NCI-H2227 (cell line): ENCODE results near the gene NSL1.
"Not testable (repeated sequence)": the region's sequence is repeated elsewhere in the genome, so short reads cannot be mapped to it uniquely, and the experiment has no call there.

Experiments used
- DNase-seq: peaks from one replicate; lab custom pipeline; 2025; ENCODE audit not compliant: unreplicated experiment; lab: John Stamatoyannopoulos, UW

Gene NSL1

DNA sequence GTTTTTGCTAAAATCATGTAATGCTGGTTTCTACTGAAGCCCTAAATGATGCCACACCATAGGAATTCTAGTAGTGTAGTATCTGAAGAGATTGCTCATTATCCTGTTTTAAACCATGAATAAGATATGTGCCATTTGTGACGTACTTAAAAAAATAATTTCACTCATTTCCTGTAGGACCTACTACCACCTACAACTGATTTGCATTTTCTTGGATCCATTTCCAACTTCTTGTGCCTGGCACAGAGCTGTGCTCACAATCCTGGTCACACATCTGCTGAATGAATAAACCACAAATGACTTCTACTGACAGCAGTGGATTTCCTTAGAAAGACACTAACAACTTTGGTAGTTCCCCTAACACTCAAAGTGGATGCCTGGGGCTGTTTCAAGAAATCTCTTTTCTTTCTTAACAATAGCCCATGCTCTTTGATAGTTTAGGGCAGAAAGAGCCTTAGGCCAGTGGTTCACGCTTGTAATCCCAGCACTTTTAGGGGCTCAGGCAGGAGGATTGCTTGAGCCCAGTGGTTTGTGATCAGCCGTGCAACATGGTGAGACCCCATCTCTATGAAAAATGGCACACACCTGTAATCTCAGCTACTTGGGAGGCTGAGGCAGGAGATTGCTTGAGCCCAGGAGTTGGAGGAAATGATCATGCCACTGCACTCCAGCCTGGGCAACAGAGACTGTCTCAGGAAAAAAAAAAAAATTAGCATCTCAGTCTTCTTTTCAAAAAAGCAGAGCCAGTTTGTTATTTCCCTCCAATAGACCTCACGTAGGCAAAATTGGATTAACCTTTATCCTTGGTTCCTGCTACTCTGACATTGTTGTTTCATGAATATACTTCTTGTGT is 78.9 kb downstream of the NSL1 start:
- no peak for DNase-seq

DNA sequence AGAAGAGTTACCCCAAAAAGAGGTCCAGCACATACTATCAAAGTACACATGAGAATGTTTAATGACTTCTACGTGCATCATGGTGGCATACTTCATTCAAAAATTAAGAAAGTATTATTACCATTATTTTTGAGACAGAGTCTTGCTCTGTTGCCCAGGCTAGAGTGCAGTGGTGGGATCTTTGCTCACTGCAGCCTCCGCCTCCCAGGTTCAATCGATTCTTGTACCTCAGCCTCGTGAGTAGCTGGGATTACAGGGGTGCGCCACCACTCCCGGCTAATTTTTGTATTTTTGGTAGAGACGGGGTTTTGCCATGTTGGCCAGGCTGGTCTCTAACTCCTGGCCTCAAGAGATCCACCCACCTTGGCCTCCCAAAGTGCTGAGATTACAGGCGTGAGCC is 79.6 kb downstream of the NSL1 start:
- DNase-seq: not testable (repeated sequence)

DNA sequence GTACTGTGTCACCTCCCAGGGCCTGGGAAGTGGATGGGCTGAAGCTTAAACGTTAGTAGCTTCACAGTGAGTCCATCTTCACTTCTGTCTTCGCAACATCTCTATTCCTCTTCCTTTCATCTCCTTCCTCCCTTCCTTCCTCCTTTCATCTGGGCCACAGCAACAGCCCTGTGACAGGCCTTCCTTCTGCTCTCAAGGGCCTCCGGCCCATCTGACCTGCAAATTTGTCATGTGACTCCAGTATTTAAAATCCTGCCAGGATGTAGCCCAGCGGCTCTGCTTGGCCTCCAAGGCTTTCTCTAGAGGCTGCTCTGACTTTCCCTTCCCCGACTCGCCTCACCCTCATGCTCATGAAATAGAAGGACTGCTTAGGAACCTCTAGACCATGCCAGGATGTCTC is 81.0 kb downstream of the NSL1 start:
- no peak for DNase-seq

DNA sequence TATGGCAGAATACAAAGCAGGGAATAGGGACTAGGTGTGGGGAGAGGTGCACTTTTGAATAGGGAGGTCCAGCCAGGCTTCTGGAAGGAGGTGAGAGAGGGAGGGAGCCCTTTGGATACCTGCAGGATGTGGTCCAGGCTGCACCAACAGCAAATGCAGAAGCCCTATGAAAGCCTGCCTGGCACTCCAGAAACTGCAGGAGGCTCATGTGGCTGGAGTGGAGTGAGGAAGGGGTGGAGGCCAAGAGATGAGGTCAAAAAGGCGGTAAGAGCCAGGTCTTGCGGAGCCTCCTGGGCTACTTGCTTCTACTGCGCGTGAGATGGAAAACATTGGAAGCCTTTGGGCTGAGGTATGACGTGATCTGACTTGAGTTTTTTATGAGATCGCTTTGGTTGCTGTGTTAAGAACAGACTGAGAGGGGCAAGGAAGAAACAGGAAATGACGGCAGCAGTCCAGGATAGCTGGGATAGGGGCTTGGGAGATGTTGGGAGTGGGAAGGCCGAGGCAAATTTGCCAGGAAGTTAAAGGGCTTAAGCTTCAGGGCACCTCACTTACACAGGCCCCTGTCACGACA is 87.5 kb downstream of the NSL1 start:
- no peak for DNase-seq

DNA sequence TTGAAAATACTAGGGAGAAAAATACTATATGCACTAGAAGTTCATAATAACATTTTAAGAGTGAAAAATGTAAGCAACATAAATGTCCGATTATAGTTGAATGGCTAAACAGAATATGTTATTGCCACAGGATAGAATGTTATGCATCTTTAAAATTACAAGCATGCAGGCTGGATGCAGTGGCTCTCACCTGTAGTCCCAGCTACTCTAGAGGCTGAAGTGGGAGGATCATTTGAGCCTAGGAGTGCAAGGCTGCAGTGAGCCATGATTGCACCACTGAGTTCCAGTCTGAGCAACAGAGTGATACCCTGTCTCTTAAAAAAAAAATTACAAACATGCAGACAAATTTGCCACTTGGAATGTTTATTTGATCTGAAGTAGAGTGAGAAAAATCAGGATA is 88.9 kb downstream of the NSL1 start:
- DNase-seq: no peak

DNA sequence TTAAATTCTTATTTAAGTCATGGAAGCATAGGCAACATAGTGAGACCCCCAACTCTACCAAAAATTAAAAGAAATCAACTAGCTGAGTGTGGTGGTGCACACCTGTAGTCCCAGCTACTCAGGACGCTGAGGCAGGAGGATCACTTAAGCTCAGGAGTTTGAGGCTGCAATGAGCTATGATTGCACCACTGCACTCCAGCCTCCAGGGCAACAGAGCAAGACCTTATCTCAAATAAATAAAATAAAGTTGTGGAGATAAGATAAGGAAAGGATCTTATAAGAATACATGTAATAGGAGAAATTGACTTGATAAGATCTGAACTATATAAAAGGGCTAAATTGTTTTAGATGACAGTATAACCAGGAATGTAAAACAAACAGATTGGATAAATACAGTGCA is 89.7 kb downstream of the NSL1 start:
- DNase-seq: no peak

DNA sequence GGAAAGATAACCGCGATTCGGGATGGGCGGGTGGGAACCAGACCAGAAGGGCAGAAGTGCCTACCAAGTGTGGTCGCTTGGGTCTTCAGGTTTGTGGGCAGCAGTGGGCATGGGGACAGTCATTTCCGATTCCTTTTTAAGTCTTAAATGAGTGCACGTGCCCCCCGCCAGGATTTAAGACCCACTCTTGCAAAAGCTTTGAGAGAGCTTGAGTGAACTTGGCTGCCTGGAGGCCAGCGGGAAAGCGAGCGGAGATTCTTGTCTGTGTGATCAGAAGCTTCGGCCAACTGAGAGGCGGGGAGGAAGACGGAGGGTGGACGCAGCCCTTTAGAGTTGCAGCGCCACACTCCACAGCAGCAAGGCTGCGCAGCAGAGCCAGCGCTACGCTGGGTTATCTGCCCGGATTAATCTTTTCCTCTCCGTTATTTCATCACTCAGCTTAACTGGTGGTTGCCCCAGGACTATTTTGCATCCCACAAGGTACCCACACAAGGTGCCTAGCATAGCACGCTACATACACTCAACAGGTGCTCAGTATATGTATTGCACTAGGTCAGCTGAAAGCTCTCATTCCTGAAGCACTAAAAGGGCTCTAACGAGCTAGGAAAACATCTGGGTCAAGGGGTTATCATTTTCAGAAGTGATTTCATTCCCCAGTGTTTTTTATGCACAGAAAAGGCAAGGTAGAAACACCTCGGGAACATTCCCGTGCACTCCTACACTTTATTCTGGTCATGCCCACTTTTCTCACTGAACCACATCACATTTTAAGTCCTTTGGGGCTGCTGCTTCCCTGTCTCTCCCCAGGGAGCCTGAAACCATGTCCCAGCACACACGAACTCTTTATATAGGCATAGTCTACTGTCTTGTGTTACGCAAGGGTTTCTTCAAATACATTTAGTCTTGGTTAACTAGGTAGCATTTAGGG is 90.4 kb downstream of the NSL1 start:
- peak; percentile 46 for DNase-seq

DNA sequence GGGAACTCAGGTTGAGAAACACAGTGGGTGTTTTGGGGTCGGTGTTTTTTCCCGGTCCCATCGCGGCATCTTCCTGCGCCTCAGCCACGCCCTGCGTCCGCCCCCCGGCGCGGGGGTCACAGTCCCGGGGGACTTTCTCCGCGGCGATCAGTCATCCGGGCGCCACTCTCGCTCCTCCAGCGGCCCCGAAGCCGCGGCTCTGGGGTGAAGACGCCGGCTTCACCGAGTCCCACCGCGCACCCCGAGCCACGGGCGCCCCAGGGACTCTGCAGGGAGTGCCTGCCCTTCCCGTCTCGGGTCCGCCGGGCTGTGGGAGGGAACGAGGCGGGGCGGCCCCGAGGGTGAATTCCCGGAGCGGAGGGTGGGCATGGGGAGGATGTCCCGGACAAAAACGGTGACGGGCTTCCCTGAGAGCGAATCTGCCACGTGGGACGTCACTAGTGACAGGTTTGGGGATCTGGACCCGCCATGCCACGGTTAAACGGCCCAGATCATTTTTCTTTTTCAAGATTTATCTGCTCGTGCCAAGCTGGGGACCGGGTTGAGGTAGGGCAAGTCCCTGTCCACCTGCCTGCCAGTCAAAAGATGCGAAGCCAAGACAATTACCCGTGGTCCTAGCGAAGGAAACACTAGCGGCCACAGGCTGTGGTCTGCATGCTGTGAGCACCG is 91.2 kb downstream of the NSL1 start:
- peak; percentile 49 for DNase-seq

DNA sequence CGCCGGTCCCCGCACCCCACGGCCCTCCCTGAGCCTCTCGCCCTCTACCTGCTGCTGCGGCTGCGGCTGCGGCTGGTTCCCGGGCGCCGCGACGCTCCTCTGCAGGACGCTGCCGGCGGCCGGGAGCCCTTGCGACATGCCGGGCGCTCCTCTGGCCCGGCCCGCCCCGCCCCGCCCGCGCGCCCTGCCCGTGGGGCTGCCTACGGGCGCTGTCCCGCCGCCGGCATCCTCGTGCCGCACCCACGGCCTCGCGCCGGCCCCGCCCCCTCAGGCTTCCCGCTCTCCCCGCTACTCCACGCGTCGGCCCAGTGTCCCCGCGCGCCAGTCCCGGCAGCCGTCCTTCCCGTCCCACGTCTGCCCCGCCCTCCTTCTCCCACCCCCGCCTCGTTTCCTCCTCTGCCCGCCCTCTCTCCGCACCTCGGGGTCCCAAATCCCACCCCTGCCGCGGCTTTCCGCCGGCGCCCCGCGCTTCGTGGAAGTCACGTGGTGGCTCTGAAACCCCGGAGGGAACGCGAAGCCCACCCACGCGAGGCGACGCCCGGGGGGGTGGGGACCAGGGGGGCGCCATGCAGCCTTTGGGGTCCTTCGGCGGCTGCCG is 91.9 kb downstream of the NSL1 start, which contains the start of gene BATF3:
Gene BATF3, minus strand, starts transcription at position 216 of the 598 bp plus-strand sequence. Its CDS starts 78 bp downstream, at position 138.
- peak; percentile 43 for DNase-seq

DNA sequence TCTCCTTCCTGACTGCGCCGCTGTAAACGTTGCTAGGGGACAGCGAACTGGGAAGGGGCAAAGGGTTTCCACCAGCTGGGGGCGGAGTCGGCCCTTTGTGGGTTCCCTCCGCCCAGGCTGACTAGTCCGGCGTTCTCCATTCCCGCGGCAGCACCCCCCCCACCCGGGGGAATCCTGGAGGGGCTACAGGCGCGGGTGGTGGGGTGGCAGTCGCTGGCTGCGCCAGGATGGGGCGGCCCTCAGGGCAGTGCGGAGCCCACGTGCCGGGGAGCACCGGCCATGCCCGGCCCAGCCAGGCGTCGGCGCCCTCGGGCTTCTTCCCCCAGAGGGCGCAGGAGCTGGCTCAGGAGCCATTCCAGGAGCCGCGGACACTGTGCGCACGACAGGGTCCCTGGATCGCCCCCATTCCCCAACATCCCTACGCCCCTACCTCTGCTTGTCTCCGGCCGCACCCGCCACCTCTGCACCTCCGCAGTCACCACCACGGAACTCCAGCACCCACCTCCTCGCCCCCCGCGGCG is 92.4 kb downstream of the NSL1 start:
- peak; percentile 75 for DNase-seq

DNA sequence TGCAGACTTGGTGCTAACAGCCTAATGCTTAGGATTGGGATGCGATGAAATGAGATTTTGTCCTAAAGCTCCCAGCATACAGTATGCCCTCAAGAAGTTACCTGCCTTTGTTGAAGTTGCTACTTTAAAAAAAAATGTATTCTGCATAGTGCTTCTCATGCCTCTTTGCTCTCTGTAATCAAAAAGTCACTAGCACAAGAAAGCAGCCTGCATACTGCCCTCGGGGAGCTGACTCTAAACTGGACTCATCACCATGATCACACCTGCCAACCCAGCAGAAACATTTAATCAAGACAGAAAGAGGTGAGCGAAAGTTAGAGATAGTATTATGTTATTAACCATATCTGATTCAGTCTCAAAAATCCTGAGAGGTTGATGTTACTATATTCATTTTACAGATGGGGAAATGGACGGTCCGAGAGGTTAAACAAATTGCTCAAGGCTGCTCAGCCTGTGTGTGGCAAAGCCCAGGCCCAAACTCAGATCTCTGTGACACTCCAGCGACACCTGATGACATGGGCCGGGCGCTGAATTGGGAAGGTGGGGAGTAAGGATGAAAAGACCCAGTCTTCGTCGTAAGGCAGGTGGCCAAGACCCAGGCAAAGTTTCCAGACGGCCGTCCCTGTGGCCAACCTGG is 93.0 kb downstream of the NSL1 start:
- no peak for DNase-seq

DNA sequence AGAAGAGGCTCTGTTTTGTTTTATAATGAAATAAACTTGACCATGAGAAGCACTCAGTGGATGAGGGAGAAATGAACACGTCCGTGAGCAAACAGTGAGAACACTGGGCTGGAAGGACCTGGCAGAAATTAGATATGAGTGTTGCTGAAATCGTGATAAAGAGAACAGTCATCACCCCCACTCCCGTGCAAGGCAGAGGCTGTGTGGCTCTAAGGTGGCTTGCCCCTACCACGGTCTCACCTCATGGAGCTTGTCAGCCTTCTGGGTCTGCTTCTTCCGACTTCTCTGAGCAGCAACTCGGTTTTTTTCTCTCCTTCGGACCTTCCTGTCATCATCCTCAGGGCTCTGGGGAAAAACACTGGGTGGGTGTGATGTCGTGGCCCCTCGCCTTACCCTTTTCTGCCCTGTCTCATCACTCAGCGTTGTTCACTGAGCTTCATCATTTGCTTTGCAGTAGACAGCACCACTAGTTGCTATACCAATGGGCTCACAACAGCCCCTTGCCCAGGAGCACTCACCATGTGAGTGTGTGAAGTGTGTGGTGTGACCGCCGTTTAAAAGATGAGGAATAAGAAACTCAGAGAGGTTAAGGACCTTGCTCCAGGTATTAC is 94.8 kb downstream of the NSL1 start:
- no peak for DNase-seq

DNA sequence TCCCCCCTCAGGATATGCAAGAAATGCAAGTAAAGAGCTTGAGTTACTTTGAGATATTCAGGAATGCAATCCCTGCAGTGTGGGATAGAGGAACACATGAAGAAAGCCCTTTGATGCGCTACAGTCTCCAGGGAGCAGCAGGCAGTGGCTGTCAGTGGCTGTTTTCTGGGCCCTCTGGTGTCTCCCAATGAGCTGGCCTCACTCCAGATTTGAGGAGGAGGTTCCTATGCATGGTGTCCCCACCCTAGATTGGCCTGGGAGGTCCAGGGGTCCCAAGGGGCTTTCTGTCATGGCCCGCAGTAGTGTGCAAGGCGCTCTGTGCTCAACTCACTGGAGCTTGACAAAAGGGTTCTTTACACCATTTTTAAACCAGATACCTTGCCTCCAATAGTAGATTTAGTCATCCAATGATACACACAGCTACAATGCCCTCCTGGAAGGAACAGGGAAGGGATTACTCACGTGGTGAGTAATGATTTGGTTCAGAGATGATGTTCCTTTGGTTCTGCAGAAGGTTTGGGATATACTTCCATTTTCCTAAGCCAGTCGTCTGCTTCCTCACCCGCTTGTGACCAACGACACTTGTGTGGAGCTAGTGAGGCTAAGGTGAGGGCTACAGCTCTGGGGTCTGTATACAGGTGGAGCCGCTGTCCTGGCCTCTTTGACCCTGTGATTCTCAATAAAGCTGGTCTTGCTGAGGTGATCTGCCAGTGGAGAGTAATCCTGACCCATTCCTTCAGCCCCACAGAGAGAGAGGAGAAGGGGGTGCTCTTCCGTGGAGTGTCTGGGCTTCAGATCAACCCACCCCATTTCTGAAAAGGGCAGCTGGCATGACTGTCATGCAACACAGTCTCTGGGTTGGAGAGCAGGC is 98.6 kb downstream of the NSL1 start:
- no peak for DNase-seq

DNA sequence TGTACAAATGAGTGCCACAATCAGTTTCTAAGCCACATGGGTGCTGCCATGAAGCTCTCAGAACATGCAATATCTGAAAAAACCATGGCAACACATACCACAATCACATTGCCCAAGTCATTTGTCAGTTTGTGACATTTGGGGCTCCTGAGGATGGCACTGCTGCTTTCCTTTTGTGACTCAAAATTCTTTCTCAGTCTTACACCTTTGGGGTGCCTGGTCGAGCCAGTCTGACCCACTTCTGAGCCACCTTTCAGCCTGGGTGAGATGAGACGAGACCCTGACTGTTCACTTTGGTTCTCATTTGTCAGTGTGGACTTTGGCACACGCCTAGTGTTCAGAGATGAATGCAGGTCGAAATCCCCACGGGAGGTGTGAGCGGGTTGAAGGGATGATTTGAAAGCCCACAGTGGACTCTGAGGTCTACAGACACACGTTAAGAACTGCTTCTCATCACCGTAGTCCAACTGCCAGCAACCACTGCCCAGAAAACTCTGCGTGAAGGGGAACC is 100.0 kb downstream of the NSL1 start:
- no peak for DNase-seq

DNA sequence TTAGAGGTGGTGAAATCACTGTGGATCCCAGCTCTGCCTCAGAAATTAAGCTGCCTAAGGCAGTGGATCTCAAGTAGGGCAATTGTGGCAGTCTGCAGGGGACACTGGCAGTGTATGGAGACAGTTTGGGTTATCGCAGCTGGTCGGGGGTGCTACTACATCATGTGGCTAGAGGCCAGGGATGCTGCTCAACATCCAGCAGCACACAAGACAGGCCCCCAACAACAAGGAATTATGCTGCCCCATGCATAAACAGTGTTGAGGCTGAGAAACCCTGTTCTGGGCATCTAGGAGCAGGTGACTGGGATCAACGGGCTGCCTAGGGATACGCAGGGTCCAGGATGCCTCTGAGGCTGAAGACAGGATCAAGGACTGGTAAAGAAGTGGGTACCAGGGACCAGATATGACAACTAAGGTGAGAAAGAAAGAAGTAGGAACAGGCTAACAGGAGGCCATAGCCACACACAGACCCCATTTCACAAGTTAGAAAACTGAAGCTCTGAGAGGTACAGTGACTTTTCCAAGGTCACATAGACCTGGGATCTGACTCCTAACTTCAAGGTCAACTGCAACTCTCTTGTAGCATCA is 100.7 kb downstream of the NSL1 start:
- DNase-seq: no peak

DNA sequence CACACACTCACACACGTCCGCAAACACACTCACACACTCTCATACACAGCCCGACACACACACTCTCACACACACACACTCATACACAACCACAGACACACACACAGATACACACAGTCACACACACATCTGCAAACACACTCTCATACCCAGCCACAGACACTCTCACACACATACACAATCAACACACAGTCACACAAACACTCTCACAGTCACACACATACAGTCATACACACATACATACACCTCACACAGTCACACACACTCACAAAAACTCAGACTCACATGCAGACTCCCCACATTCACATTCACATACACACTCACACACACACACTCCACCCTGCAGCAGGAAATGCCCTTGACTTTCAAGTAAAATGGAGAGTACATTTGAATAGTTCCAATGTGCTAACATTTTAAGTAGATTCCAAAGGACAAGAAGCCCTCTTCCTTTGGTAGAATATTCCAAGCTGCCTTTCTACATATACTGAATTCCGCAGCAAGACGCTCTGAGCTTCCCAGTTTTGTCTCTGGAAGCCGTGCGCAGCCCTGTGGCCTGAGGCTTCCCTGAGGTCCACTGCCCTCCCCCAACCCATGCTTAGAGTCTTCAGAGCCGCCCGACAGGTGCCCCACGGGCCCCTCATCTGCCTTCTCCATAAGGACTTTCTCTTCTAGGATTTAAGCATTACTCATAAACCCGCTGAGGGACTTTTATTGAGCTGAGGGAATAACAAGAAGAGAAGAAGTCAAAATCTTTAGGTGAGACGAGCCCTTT is 101.6 kb downstream of the NSL1 start:
- no peak for DNase-seq

DNA sequence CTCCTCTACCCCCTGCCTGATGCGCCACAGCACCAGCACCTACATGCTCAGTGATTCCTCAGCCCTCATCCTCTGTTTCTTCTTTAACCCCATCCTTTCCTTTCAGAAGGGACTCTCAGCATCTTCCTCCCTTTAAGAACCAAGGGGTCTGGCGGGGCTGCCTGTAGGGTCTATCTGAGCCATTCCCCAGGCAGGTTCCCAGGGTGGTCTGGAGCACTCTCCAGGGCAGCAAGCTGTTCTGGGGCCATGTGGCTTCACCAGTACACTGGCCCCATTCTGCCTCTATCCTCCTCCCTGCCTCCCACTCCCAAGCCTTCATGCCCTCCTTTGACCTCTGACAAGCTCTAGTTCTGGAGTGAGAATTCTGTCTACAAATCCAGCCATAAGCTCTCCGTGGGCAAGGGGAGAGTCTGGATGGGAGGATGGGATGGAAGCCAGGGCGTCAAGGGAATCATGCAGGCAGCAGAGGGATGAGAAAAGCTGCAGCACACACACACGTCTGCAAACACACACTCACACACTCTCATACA is 102.3 kb downstream of the NSL1 start:
- DNase-seq: no peak
